Pancreas (tissue), 10 donors: ENCODE data around the gene COPS4. TPM values are rescaled to one million over a fixed set of nuclear protein-coding genes. Genes with fewer than 3 reads are reported as not detected.
A peak's percentile ranks its signal among the peaks of the same experiment; 100 is the strongest.
"Not testable (repeated sequence)": the region's sequence is repeated elsewhere in the genome, so short reads cannot be mapped to it uniquely, and the experiment has no call there.

ENCODE experiments used
- ATAC-seq, 4 donors: fragments of 200-7000 bp; cut with Tn5 transposase; one replicate each; pipeline versions ENCODE4 v1.8.0 to v1.9.1; 2020; ENCODE audit warnings: mild to moderate bottlenecking in 4 of 4, moderate library complexity in 4 of 4
- DNase-seq, 6 donors: peaks; one replicate each; pipeline ENCODE4 v3.0.0-alpha.2; 2020
- FAIRE-seq: peaks from 2 replicates; lab custom pipeline; 2012; peaks lifted over from hg19 to GRCh38; lab: Jason Lieb, UNC
- H3K27ac ChIP-seq, 4 donors: fragments of 200-600 bp; sonication (generic); 1 replicate in 3 of 4; 2 replicates in 1 of 4; pipeline versions ENCODE4 v1.5.0 to v1.8.0; 2020
- H3K27me3 ChIP-seq, 4 donors: fragments of 200-600 bp; one replicate each; pipeline ENCODE4 v1.8.0; 2021
- H3K36me3 ChIP-seq, 3 donors: fragments of 200-600 bp; sonication (generic) in 1 of 3; one replicate each; pipeline versions ENCODE4 v1.5.0 to v1.8.0; 2020 to 2021
- H3K4me1 ChIP-seq, 3 donors: fragments of 200-600 bp; one replicate each; pipeline ENCODE4 v1.8.0; 2021
- H3K4me3 ChIP-seq, 4 donors: fragments of 200-600 bp; sonication (generic) in 2 of 4; one replicate each; pipeline versions ENCODE4 v1.5.0 to v1.8.0; 2020 to 2021
- H3K9me3 ChIP-seq, 4 donors: fragments of 200-600 bp; one replicate each; pipeline ENCODE4 v1.8.0; 2021
- WGBS, 2 donors: extraction: QIAGEN DNeasy Blood & Tissue Kit; methylation state at CpG; one replicate each; pipeline ENCODE4 v1.1.7; 2013; 5-methylcytosine and 5-hydroxymethylcytosine counted together
- intact Hi-C, 3 donors: fragments of 100-400 bp; cut with DNase I; formaldehyde crosslinking; loops; one replicate each; pipeline versions ENCODE4 v1.11.1 to v1.14.2; 2022
- polyA plus RNA-seq, 2 donors: library from polyadenylated mRNA; stranded (reverse); fragments of 200-250 nt; gene quantifications; one replicate each; pipeline ENCODE4 v1.2.3, GENCODE V29; 2013
- total RNA-seq, 6 donors: library from RNA; stranded (reverse); fragmentation: NEBNext Ultra II Directional in 4 of 6; extraction: Animal tissue kit (Norgen Biotek cat#: 25700) in 4 of 6; gene quantifications; one replicate each; pipeline versions ENCODE4 v1.2.1 to v1.2.4, GENCODE V29; 2021 to 2023
- TF ChIP-seq, protein P1 (sequence below), 4 donors: fragments of 200-600 bp; sonication (generic) in 3 of 4; IDR thresholded peaks; one replicate each; pipeline versions ENCODE4 v1.5.0 to v1.8.0; 2021; ENCODE audit warnings: antibody characterized with exemption in 4 of 4
- donor health status: healthy with polysubstance abuse.
- donor health status: DM: no; HTN: no; CAD: no; lungs with moderate emphysema.
- donor health status: DM: no; HTN: no; CAD: no.
- donor health status: control.
- donor health status: control.
- donor health status: Bipolar disorder and iron deficiency.
- donor health status: DM: yes; HTN: yes; CAD: no.
- donor health status: DM: no; HTN: no; CAD: no.
- donor health status: DM: no; HTN: no; CAD: no.
- donor health status: DM: yes; HTN: yes; CAD: no.

COPS4 gene
- total and polyA plus RNA-seq, 8 donors = 9.0 to 23.2 (median 13.0) TPM

- no peaks in the 10 kb centered on the region for H3K27me3 ChIP-seq
- H3K4me3 ChIP-seq = no peak overlapping the region
- 89 to 90% methylated on average over 10 of the region's 10 CpGs for WGBS, 2 donors
- no peaks in the 10 kb centered on the region for H3K4me1 ChIP-seq
- DNase-seq (no peak), FAIRE-seq (no peak), ATAC-seq (no peak)
- no peak overlapping the region for H3K27ac ChIP-seq
- H3K36me3 ChIP-seq = peaks cover 0 to 10% (median 6%) of the 10 kb centered on the region in 3 donors
- TF ChIP-seq, protein P1, sequence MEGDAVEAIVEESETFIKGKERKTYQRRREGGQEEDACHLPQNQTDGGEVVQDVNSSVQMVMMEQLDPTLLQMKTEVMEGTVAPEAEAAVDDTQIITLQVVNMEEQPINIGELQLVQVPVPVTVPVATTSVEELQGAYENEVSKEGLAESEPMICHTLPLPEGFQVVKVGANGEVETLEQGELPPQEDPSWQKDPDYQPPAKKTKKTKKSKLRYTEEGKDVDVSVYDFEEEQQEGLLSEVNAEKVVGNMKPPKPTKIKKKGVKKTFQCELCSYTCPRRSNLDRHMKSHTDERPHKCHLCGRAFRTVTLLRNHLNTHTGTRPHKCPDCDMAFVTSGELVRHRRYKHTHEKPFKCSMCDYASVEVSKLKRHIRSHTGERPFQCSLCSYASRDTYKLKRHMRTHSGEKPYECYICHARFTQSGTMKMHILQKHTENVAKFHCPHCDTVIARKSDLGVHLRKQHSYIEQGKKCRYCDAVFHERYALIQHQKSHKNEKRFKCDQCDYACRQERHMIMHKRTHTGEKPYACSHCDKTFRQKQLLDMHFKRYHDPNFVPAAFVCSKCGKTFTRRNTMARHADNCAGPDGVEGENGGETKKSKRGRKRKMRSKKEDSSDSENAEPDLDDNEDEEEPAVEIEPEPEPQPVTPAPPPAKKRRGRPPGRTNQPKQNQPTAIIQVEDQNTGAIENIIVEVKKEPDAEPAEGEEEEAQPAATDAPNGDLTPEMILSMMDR (IDR thresholded peaks at IDR 0.05) = no peak
- intact Hi-C loops = no loop called here
- no peaks in the 10 kb centered on the region for H3K9me3 ChIP-seq
Measured at GRCh38 chr4:83067058-83067639, 32.2 kb downstream of the COPS4 start.

- intact Hi-C loops = loop anchor here in 1 of 3 donors (5.0 kb wide), 1 partner anchor 191 kb away; no protein-coding TSS in a partner anchor
- no peaks in the 10 kb centered on the region for H3K4me1 ChIP-seq
- H3K9me3 ChIP-seq = no peaks in the 10 kb centered on the region
- no peak for DNase-seq
- no peak overlapping the region for H3K4me3 ChIP-seq
- FAIRE-seq = no peak
- ATAC-seq = no peak
- TF ChIP-seq, protein P1 (IDR thresholded peaks at IDR 0.05) = no peak
- H3K36me3 ChIP-seq = peaks cover 0 to 15% (median 6%) of the 10 kb centered on the region in 3 donors
- H3K27me3 ChIP-seq = no peaks in the 10 kb centered on the region
- WGBS, 2 donors = 88 to 92% methylated on average over 1 of the region's 1 CpG
- no peak overlapping the region for H3K27ac ChIP-seq
Measured at GRCh38 chr4:83071116-83071515, 36.1 kb downstream of the COPS4 start.

GRCh38 chr4:83074086-83074704, 39.2 kb downstream of the COPS4 start:
- Histone ChIP-seq H3K27ac (no peak overlapping the region), H3K27me3 (no peaks in the 10 kb centered on the region), H3K4me3 (no peak overlapping the region), H3K36me3 (peaks cover 0 to 11% (median 9%) of the 10 kb centered on the region in 3 donors), H3K4me1 (no peaks in the 10 kb centered on the region), H3K9me3 (no peaks in the 10 kb centered on the region)
- intact Hi-C loops = loop anchor here in 1 of 3 donors (5.0 kb wide), 1 partner anchor 188 kb away; no protein-coding TSS in a partner anchor
- FAIRE-seq = peak; percentile 64
- TF ChIP-seq, protein P1 (IDR thresholded peaks at IDR 0.05) = peak; percentile 46 to 62 (median 54)
- WGBS, 2 donors = 75 to 79% methylated on average over 10 of the region's 10 CpGs
- DNase-seq = peak in 2 of 6 donors; percentile 6 to 30
- peak in 3 of 4 donors; percentile 78 to 85 (median 81) for ATAC-seq

DNA sequence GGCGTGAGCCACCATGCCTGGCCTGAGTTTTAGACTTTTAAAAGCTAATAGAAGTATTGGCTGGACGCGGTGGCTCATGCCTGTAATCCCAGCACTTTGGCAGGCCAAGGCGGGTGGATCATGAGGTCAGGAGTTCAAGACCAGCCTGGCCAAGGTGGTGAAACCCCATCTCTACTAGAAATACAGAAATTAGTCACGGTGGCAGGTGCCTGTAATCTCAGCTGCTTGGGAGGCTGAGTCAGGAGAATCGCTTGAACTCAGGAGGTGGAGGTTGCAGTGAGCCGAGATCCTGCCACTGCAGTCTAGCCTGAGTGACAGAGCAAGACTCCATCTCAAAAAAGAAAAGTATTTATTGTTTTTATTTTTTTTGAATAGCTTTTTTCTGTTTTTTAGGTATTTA, 39.8 kb downstream of the COPS4 start:
- not testable (repeated sequence) for H3K27me3 ChIP-seq, DNase-seq, H3K4me1 ChIP-seq, H3K4me3 ChIP-seq, H3K27ac ChIP-seq, ATAC-seq, H3K9me3 ChIP-seq, FAIRE-seq
- peaks cover 0 to 11% (median 9%) of the 10 kb centered on the region in 3 donors for H3K36me3 ChIP-seq
- WGBS, 2 donors = 88 to 94% methylated on average over 7 of the region's 7 CpGs
- intact Hi-C loops = loop anchor here in 1 of 3 donors (5.0 kb wide), 1 partner anchor 188 kb away; no protein-coding TSS in a partner anchor

DNA sequence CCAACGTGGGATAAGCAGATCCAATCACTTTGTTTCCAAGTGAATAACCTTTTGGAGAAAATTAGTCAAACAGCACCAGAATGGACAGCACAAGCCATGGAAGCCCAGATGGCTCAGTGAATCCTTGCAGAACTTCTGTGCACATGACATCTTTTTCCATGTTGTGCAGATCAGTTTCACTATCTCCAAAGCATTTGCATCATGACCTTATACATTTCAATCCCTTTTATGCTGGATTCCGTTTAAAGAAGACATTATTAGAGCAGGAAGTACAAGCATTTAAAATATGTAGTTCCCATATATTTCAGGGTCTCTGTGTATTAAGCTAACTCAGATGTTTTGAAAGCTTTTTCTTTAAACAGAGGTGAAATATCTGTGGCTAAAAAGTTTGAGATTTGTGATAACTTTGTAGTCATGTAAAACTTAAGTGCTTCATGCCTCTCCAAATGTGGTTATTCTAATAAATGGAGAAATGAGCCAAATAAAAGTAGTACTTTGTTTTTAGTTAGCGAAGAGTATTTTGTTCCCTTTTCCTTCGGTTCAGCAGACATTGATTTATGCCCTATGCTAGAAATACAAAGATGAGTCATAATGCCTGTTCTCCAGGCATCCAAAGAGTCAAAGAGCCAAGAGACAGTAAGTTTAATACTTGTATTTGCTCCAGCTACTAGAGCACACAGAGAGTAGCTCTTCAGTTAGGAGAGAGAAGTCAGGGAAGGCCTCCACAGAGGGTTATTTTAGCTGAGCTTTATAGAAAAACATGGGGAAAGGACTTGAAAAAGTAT, 40.5 kb downstream of the COPS4 start:
- H3K9me3 ChIP-seq = no peaks in the 10 kb centered on the region
- H3K27me3 ChIP-seq = no peaks in the 10 kb centered on the region
- ATAC-seq (no peak), DNase-seq (no peak), FAIRE-seq (peak; percentile 17)
- peaks cover 0 to 11% (median 9%) of the 10 kb centered on the region in 3 donors for H3K36me3 ChIP-seq
- intact Hi-C loops = no loop called here
- TF ChIP-seq, protein P1 (IDR thresholded peaks at IDR 0.05) = no peak
- H3K27ac ChIP-seq = no peak overlapping the region
- no peaks in the 10 kb centered on the region for H3K4me1 ChIP-seq
- WGBS, 2 donors = 72 to 76% methylated on average over 4 of the region's 4 CpGs
- H3K4me3 ChIP-seq = no peak overlapping the region
